Amniotic stem cell (primary cell): ENCODE results near the gene WBP4.
"Not testable (repeated sequence)": the region's sequence is repeated elsewhere in the genome, so short reads cannot be mapped to it uniquely, and the experiment has no call there.

Source experiments
- DNase-seq: peaks from one replicate; lab custom pipeline; 2025; lab: John Stamatoyannopoulos, UW

WBP4 gene

GRCh38 chr13:41061075-41061913 lies at the start of gene WBP4:
Gene WBP4 (plus strand): TSS chr13:41061509. CDS start chr13:41061674, 165 bp downstream.
- DNase-seq: peak; percentile 95

DNA sequence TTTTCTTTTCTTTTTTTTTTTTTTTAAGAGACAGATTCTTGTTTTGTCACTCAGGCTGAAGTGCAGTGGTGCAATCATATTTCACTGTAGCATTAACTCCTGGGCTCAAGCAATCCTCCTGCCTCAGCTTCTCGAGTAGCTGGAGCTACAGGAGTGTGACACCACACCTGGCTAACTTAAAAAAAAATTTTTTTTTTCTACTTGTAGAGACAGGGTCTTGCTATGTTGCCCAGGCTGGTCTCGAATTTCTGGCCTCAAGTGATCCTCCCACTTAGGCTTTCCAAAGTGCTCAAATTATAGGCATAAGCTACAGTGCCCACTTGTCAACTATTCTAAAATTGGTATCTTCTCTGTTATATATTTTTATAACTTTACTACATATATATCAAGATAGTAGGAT lies 48.8 kb upstream of the WBP4 start:
- no peak for DNase-seq

- DNase-seq: no peak
Observed at GRCh38 chr13:41013835-41014234, 47.5 kb upstream of the WBP4 start.

DNA sequence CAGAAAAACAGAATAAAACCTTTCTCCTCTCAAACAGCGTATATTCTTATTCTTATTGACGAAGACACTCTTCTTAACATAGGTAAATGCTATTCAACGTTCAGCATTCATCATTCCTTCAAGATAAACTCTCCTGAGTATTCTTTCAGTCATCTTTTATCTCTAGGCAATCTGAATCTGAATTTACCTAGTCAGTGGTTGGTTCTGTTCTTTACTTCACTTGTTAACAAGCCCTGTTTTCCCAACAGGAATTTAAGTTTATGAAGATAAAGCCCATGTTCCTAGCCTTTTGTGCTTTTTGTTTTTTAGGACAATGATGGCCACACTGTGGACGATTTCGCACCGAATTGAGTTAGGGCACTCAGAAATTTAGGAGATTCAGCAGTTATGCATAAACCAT lies 45.4 kb upstream of the WBP4 start:
- DNase-seq: no peak

- DNase-seq: no peak
Observed at GRCh38 chr13:41017159-41017558, 44.1 kb upstream of the WBP4 start.

DNA sequence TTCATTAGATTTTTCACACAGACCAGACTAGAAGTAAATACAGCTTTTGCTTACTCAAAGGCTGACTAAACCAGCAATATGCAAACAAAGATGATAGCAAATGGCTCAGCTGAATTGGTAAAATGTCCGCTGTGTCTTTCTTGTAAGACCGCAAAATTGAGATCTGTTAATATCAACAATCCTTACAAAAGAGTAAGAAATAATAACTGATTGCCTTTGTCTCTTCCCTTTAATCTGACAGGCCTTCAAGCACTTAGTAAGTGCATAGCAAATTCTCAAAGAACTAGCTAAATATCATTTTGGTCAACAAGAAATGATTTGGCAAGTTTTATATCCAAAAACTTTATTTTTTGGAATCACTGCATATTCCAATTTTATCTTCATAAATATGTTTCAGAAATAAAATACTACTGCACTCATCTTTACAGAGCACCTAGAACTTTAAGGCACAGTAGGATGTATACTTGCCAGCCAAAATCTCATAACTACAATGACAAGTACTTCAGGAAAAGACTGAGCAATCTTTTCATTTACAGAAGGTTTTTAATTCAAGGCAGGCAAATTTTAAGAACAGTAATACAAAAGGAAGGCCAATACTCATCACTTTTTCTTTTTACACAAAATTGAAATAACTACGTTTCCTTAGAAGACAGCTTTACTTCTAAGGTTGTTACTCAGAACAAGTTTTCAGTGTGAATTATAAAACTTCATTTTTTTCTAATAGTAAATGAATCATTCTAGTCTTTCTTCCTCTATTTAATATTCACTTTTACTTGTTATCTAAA lies 43.3 kb upstream of the WBP4 start:
- DNase-seq: no peak

DNA sequence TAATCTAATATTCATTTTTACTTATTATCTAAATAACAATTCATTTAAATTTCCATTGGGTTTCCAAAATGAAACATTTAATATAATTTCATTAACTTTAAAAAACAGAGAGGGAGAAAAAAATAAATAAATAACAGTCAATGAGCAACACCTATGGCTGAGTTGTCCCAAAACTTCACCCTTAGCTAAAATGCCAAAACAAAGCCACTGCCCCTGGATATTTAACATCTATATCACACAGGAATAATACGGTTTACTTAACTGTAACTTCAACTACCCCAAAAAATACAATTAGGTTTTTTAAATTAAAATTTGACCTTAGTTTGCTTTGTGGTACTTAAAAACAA lies 42.7 kb upstream of the WBP4 start:
- no peak for DNase-seq

- no peak for DNase-seq
Observed at GRCh38 chr13:41019011-41019487, 42.3 kb upstream of the WBP4 start, which contains the start of gene ELF1. Gene ELF1 (minus strand): TSS chr13:41019316. CDS start chr13:40982054, 37,262 bp downstream.

DNA sequence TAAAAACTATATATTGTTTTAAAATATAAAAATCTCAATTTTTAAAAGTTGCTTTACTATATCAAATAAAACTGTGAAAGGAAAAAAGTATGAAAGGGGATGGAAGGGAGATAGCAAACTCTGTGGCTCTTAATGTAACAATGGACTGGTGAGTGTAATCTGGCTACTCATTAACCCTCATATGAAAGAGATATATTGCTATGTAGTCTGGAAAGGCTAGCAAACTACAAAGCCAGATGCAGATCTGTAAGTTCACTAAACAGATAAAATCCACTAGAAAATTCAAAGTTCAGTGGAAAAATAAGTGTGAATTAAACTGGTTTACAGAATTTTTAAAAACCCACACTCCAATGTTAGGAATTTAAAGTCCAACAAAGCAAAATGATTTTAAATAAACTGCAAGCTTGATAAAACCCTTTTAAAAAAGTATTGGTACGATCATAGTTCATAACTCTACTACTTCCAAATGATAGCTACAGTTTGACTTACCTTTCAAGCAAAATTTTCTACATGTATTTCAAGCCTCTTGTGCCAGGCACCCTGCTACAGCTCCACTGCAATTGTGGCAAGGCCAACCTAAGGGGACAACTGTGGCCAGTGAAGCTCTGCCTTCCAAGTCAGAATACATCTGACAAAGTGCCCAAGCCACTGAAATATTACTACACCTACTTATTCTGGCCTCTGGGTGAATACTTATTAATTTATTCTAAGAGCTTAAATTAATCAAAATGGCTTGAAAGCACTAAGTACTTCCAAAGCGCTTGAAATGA lies 41.5 kb upstream of the WBP4 start:
- no peak for DNase-seq

GRCh38 chr13:41025518-41025917 lies 35.8 kb upstream of the WBP4 start:
- DNase-seq: no peak

- DNase-seq: no peak
Observed at GRCh38 chr13:41026788-41027187, 34.5 kb upstream of the WBP4 start.

DNA sequence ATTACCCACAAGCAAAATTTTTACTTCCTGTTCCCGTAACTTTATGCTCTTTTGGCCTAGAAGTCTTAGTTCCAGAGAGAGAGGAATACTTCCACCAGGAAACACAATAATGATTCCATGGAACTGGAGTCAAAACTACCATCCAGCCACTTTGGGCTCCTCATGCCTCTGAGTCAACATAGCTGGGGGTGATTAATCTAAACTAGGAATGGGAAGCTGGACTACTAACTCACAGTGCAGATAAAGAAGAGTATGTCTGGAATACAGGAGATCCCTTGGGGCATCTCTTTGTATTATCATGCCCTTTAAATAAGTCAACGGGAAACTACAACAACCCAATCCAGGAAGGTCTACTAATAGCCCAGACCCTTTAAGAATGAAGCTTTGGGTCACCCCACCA lies 33.3 kb upstream of the WBP4 start:
- no peak for DNase-seq

- no peak for DNase-seq
Observed at GRCh38 chr13:41029629-41030028, 31.7 kb upstream of the WBP4 start.

DNA sequence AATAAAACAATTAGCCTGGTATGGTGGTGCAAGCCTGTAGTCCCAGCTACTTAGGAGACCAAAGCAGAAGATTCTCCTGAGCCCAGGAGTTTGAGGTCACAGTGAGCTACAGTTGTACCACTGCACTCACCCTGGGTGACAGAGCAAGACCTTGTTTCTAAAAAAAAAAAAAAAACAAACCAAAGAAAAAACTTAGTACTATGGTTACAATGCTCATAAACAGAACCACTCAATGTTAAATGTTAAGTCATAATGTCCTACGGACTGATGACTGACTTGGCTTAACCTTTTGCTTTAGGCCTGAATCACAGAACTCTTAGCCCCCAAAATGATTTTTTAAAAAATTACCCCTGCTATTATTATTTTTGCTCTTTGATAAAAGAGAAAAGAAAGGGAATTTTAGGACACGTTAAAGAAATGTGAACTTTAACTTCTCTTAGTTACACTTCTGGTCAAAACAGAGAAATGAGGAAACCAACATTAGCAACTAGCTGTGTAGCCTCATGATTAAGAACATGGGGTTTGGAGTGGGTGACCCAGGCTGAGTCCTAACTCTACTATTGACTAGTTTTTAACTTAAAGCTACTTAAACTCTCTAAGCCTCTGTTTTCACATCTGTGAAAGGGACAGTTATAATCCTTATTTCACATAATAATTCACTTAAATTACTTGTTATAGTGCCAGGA lies 28.5 kb upstream of the WBP4 start:
- no peak for DNase-seq

- no peak for DNase-seq
Observed at GRCh38 chr13:41034382-41034781, 26.9 kb upstream of the WBP4 start.

- no peak for DNase-seq
Observed at GRCh38 chr13:41034881-41035280, 26.4 kb upstream of the WBP4 start.

DNA sequence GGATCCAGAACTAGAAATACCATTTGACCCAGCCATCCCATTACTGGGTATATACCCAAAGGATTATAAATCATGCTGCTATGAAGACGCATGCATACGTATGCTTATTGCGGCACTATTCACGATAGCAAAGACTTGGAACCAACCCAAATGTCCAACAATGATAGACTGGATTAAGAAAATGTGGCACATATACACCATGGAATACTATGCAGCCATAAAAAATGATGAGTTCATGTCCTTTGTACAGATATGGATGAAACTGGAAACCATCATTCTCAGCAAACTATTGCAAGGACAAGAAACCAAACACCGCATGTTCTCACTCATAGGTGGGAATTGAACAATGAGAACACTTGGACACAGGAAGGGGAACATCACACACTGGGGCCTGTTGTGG lies 24.8 kb upstream of the WBP4 start:
- not testable (repeated sequence) for DNase-seq

DNA sequence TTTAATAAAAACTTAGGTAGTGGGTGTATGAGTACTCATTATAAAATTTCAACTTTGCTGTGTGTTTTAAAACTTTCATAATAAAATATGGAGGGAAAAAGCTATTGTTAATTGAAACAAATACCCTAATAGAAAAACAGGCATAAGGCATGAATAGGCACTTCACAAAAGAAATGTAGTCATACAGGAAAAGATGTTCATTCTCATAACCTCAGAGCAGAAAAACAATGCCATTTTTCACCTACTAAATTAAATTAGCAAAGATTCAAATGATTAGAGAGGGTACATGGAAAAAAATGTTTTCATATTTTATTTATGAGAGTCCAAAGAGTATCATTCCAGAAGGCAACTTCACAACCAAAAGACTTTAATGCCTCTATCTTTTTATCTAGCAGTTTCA lies 21.6 kb upstream of the WBP4 start:
- no peak for DNase-seq

- DNase-seq: no peak
Observed at GRCh38 chr13:41040584-41041334, 20.6 kb upstream of the WBP4 start.

DNA sequence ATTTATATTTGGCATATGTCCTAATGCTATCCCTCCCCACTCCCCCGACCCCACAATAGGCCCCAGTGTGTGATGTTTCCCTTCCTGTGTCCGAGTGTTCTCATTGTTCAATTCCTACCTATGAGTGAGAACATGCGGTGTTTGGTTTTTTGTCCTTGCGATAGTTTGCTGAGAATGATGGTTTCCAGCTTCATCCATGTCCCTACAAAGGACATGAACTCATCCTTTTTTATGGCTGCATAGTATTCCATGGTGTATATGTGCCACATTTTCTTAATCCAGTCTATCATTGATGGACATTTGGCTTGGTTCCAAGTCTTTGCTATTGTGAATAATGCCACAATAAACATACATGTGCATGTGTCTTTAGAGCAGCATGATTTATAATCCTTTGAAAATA lies 18.9 kb upstream of the WBP4 start:
- DNase-seq: not testable (repeated sequence)

DNA sequence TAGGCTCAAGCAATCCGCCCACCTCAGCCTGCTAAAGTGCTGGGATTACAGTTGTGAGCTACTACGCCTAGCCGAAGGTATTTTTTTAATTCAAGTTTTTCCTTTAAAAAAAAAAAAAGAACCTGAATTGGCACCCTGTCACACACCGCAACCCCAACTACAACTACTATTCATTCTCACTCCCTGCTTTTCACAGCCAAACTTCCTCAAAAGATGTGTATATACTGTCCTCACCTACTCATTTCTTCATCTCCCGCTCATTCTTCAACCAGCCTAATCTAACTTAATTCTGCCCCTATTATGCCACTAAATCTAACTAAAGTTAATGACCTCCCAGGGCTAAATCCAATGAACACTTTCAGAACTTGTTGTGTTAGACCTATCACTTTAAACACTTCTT lies 12.7 kb upstream of the WBP4 start:
- DNase-seq: no peak
